CD8-positive, alpha-beta memory T cell (primary cell): ENCODE measurements around the gene OLFML2B. TPM values are rescaled to one million over a fixed set of nuclear protein-coding genes. Genes with fewer than 3 reads are reported as not detected.

Experiments
- CTCF ChIA-PET: fragments of 350-600 bp; sonication (Branson Sonifier 250); formaldehyde crosslinking; loops from one replicate; lab custom pipeline; 2021; ENCODE audit warnings: antibody characterized with exemption; lab: Charles Lee
- POLR2A ChIA-PET: fragments of 350-600 bp; sonication (Branson Sonifier 250); formaldehyde crosslinking; loops from one replicate; lab custom pipeline; 2021; ENCODE audit warnings: antibody characterized with exemption; lab: Charles Lee
- DNase-seq, 5 donors: peaks; one replicate each; pipeline versions ENCODE4 v3.0.0 to v3.0.0-alpha.2; 2020 to 2022; ENCODE audit warnings: mixed read lengths in 1 of 5
- H3K27ac ChIP-seq: one replicate; pipeline ENCODE4 v1.7.0; 2013; ENCODE audit warnings: low read depth, mild to moderate bottlenecking, low read length, moderate library complexity
- H3K27me3 ChIP-seq: 2 replicates; pipeline ENCODE4 v1.7.0; 2013; ENCODE audit warnings: low read length, mild to moderate bottlenecking; ENCODE audit not compliant: insufficient read depth, poor library complexity, severe bottlenecking
- H3K36me3 ChIP-seq: 2 replicates; pipeline ENCODE4 v1.7.0; 2013; ENCODE audit warnings: mild to moderate bottlenecking, low read length, moderate library complexity; ENCODE audit not compliant: insufficient read depth
- H3K4me1 ChIP-seq: 2 replicates; pipeline ENCODE4 v1.7.0; 2013; ENCODE audit warnings: mild to moderate bottlenecking, low read length, moderate library complexity; ENCODE audit not compliant: insufficient read depth
- H3K4me3 ChIP-seq: 2 replicates; pipeline ENCODE4 v1.7.0; 2013; ENCODE audit warnings: mild to moderate bottlenecking, low read length
- H3K9me3 ChIP-seq: 2 replicates; pipeline ENCODE4 v1.7.0; 2013; ENCODE audit warnings: mild to moderate bottlenecking, low read length
- H3K27ac Mint-ChIP-seq, 8 donors: one replicate each; pipeline ENCODE4 v1.8.0; 2020 to 2021; ENCODE audit warnings: mixed read lengths in 8 of 8, mild to moderate bottlenecking in 6 of 8, inconsistent platforms in 3 of 8, moderate library complexity in 3 of 8
- H3K27me3 Mint-ChIP-seq, 2 donors: one replicate each; pipeline ENCODE4 v1.8.0; 2020 to 2021; ENCODE audit warnings: mixed read lengths in 2 of 2, mild to moderate bottlenecking in 1 of 2, moderate library complexity in 1 of 2
- H3K36me3 Mint-ChIP-seq, 3 donors: one replicate each; pipeline ENCODE4 v1.8.0; 2020 to 2021; ENCODE audit warnings: mixed read lengths in 3 of 3, inconsistent platforms in 1 of 3, mild to moderate bottlenecking in 1 of 3
- H3K4me1 Mint-ChIP-seq, 3 donors: one replicate each; pipeline ENCODE4 v1.8.0; 2020 to 2021; ENCODE audit warnings: mixed read lengths in 3 of 3, inconsistent platforms in 1 of 3, mild to moderate bottlenecking in 1 of 3
- H3K4me3 Mint-ChIP-seq, 7 donors: one replicate each; pipeline ENCODE4 v1.8.0; 2020 to 2021; ENCODE audit warnings: mixed read lengths in 7 of 7, mild to moderate bottlenecking in 6 of 7, moderate library complexity in 4 of 7, inconsistent platforms in 2 of 7
- H3K9me3 Mint-ChIP-seq, 5 donors: one replicate each; pipeline ENCODE4 v1.8.0; 2020 to 2022; ENCODE audit warnings: mixed read lengths in 5 of 5, mild to moderate bottlenecking in 3 of 5, moderate library complexity in 2 of 5, inconsistent platforms in 1 of 5
- polyA plus RNA-seq: library from polyadenylated mRNA; unstranded; fragments of 300-500 nt; fragmentation: Illumina TruSeq; gene quantifications from one replicate; pipeline ENCODE4 v1.2.3, GENCODE V29; 2021
- total RNA-seq, 2 experiments: library from RNA; stranded (reverse); gene quantifications; one replicate each; pipeline ENCODE4 v1.2.3, GENCODE V29; 2021

The OLFML2B gene
- total and polyA plus RNA-seq, 3 experiments from 2014 or later, result 0.22 TPM; not detected in 1

DNA sequence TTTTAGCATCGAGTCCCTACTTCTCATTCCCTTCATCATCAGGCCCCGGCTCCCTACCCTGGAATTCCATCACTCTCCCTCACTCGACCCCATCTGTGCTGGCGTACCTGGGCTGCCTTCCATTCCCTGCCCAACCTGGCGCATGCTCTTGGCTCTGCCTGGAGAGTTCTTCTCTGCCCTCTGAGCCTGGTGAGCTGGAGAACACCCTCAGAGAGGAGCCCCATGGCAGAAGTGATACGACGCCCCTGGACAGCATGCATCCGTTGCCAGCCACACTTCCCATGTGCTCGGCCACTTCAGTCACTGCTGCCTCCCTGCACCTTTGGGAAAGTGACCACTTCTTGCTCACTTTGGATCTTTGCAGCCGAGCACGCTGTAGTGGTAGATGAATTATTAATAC, 30.1 kb downstream of the OLFML2B start:
- H3K27ac ChIP-seq, result no peak overlapping the region
- Mint-ChIP-seq H3K4me1 (no peaks in the 10 kb centered on the region), H3K4me3 (no peak overlapping the region), H3K9me3 (peaks cover 0 to 1% (median 0%) of the 10 kb centered on the region in 5 donors), H3K27me3 (peaks cover 18 to 26% of the 10 kb centered on the region in 2 donors), H3K36me3 (peaks cover 0 to 3% (median 0%) of the 10 kb centered on the region in 3 donors), H3K27ac (no peak overlapping the region)
- no peaks in the 10 kb centered on the region for H3K27me3 ChIP-seq
- no peak overlapping the region for H3K4me3 ChIP-seq
- no peaks in the 10 kb centered on the region for H3K9me3 ChIP-seq
- ChIA-PET CTCF (no interaction called here), POLR2A (no interaction called here)
- no peak for DNase-seq
- H3K36me3 ChIP-seq, result no peaks in the 10 kb centered on the region
- H3K4me1 ChIP-seq, result no peaks in the 10 kb centered on the region

DNA sequence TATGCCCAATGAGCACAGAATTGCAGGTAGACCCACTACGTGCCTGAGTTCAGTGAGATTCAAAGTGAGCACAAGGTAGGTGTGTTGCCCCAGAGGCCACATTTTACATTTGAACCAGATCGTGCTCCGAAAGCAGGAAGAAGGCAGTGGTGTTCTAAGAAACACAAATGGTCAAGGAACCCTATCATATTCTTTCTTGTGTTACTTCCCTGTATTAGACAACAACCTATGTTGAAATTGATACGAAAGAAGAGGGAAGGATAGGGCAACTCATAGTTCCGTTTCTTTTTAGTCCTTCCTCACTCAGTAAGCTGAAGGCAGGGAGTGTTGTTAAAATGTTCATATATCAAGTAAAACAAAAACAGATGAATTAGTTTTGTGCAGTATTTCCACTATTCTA, 33.9 kb downstream of the OLFML2B start:
- Histone ChIP-seq H3K4me3 (no peak overlapping the region), H3K27ac (no peak overlapping the region), H3K27me3 (no peaks in the 10 kb centered on the region), H3K36me3 (no peaks in the 10 kb centered on the region), H3K4me1 (no peaks in the 10 kb centered on the region), H3K9me3 (no peaks in the 10 kb centered on the region)
- Mint-ChIP-seq H3K36me3 (peaks cover 0 to 3% (median 0%) of the 10 kb centered on the region in 3 donors), H3K9me3 (peaks cover 0 to 9% (median 7%) of the 10 kb centered on the region in 5 donors), H3K27me3 (peaks cover 26 to 27% of the 10 kb centered on the region in 2 donors), H3K4me3 (no peak overlapping the region), H3K4me1 (no peaks in the 10 kb centered on the region), H3K27ac (no peak overlapping the region)
- ChIA-PET CTCF (no interaction called here), POLR2A (no interaction called here)
- DNase-seq, result no peak

DNA sequence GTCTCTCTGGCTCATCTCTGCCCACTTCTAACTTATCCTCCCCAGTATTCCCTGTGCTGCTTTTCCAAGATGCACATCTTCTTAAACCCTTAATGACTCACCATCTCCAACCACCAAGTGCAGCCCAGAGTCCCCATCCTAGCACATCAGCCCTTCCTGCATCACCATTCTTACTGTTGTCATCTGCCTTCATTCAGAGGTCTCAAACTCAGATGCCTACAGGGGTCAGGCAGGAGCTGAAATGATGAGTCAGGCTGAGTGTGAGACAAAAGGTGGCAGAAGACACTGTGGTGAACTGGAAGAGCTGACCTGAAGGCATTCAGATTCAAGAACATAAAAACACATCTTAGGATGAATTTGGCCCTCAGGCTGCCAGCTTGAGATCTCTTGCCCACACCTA, 34.6 kb downstream of the OLFML2B start:
- Mint-ChIP-seq H3K27ac (no peak overlapping the region), H3K4me1 (no peaks in the 10 kb centered on the region), H3K27me3 (peaks cover 24 to 27% of the 10 kb centered on the region in 2 donors), H3K36me3 (peaks cover 0 to 3% (median 0%) of the 10 kb centered on the region in 3 donors), H3K4me3 (no peak overlapping the region), H3K9me3 (peaks cover 0 to 9% (median 7%) of the 10 kb centered on the region in 5 donors)
- no peak overlapping the region for H3K4me3 ChIP-seq
- H3K27ac ChIP-seq, result no peak overlapping the region
- ChIA-PET POLR2A (interaction anchor here (0.5 kb wide), 1 partner anchor 548 kb away, joined by 10 read pairs; no protein-coding TSS in a partner anchor), CTCF (no interaction called here)
- H3K9me3 ChIP-seq, result no peaks in the 10 kb centered on the region
- no peaks in the 10 kb centered on the region for H3K4me1 ChIP-seq
- DNase-seq, result no peak
- no peaks in the 10 kb centered on the region for H3K27me3 ChIP-seq
- no peaks in the 10 kb centered on the region for H3K36me3 ChIP-seq

DNA sequence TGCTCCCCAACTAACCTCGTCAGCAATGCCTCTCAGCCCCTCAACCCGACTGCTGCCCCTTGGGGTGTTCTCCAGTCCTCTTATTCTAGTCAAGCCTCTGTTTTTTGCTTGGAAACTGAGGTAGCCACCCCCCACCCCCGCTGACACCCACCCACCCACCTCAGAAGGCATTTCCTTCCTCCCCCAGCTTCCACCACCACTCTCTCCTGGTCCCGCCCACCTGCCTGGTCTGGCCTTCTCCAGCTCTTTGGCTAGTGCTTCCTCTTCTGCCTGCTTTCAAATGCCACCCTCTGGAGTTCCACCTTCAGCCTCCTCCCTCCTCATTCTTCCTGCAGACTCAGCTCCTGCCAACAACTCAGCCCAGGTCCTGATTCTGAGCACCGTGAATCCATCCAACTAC, 35.3 kb downstream of the OLFML2B start:
- Histone ChIP-seq H3K4me1 (no peaks in the 10 kb centered on the region), H3K27me3 (no peaks in the 10 kb centered on the region), H3K27ac (no peak overlapping the region), H3K9me3 (no peaks in the 10 kb centered on the region), H3K36me3 (no peaks in the 10 kb centered on the region), H3K4me3 (no peak overlapping the region)
- peaks cover 0 to 9% (median 7%) of the 10 kb centered on the region in 5 donors for H3K9me3 Mint-ChIP-seq
- peaks cover 0 to 3% (median 0%) of the 10 kb centered on the region in 3 donors for H3K36me3 Mint-ChIP-seq
- H3K27ac Mint-ChIP-seq, result peak overlapping the region in 1 of 8 donors; percentile 6
- H3K4me3 Mint-ChIP-seq, result no peak overlapping the region
- H3K27me3 Mint-ChIP-seq, result peaks cover 20 to 27% of the 10 kb centered on the region in 2 donors
- no peaks in the 10 kb centered on the region for H3K4me1 Mint-ChIP-seq
- ChIA-PET POLR2A (no interaction called here), CTCF (no interaction called here)
- DNase-seq, result no peak

DNA sequence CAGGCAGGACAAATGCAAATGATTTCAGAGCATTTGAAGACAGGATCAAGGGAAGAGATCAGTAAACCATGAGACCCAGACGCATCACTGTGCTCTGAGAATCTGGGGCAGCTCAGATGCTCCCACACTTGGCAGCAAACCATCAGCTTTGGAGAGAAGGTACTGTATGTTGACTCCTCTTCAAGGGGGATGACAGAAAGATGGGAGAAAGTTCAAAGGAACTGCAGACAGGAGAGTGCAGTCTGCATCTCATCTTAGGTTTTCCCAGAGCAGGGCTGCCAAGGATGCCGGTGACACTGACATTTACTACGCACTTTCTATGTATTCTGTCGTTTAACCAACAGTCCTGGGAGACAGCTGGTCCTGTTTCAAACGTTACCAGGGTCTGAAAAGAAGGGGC, 35.8 kb downstream of the OLFML2B start:
- Histone ChIP-seq H3K27ac (no peak overlapping the region), H3K4me1 (no peaks in the 10 kb centered on the region), H3K36me3 (no peaks in the 10 kb centered on the region), H3K4me3 (no peak overlapping the region), H3K9me3 (no peaks in the 10 kb centered on the region), H3K27me3 (no peaks in the 10 kb centered on the region)
- H3K4me3 Mint-ChIP-seq, result no peak overlapping the region
- peaks cover 0 to 9% (median 7%) of the 10 kb centered on the region in 5 donors for H3K9me3 Mint-ChIP-seq
- H3K27ac Mint-ChIP-seq, result no peak overlapping the region
- ChIA-PET POLR2A (no interaction called here), CTCF (no interaction called here)
- DNase-seq, result no peak
- H3K4me1 Mint-ChIP-seq, result no peaks in the 10 kb centered on the region
- peaks cover 0 to 3% (median 0%) of the 10 kb centered on the region in 3 donors for H3K36me3 Mint-ChIP-seq
- H3K27me3 Mint-ChIP-seq, result peaks cover 19 to 27% of the 10 kb centered on the region in 2 donors

DNA sequence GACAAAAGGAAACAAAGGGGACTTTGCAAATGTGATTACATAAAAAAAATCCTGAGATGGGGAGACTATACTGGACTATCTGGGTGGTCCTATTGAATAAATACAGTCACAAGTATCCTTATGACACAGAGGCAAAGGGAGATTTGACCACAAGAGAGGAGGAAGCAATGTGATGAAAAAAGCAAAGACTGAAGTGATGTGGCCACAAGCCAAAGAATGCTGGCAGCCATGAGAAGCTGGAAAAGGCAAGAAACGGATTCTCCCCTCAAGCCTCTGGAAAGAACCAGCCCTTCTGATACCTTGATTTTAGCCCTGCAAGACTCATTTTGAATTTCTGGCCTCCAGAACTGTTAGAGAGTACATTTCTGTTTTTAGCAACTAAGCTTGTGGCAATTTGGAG, 36.4 kb downstream of the OLFML2B start:
- no peak overlapping the region for H3K27ac ChIP-seq
- Mint-ChIP-seq H3K9me3 (peaks cover 0 to 9% (median 7%) of the 10 kb centered on the region in 5 donors), H3K27me3 (peaks cover 19 to 27% of the 10 kb centered on the region in 2 donors), H3K36me3 (no peaks in the 10 kb centered on the region), H3K4me3 (no peak overlapping the region), H3K4me1 (no peaks in the 10 kb centered on the region), H3K27ac (peak overlapping the region in 1 of 8 donors; percentile 26)
- ChIA-PET CTCF (no interaction called here), POLR2A (no interaction called here)
- no peaks in the 10 kb centered on the region for H3K27me3 ChIP-seq
- no peaks in the 10 kb centered on the region for H3K9me3 ChIP-seq
- no peak for DNase-seq
- H3K4me3 ChIP-seq, result no peak overlapping the region
- H3K36me3 ChIP-seq, result no peaks in the 10 kb centered on the region
- no peaks in the 10 kb centered on the region for H3K4me1 ChIP-seq

DNA sequence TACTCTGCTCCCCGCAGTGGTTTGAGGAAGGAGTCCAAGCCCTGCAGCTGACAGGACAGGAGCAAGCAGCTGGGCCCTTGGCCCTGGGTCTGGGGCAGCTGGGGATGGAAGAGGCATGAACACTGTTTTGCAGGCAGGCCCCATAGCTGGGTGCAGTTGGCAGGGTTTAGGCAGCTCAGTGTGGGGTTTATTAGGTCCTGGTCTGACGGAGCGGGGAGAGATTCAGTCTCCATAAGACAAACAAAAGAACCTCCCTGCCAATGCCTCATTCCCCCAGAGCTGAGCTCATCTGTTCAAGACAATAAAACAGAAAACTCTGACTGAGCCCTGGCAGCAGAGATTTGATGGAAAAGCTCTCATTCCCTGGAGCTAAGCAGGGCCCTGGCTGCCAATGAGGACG, 37.3 kb downstream of the OLFML2B start:
- H3K36me3 ChIP-seq, result no peaks in the 10 kb centered on the region
- CTCF ChIA-PET, result interaction anchor here (1.1 kb wide), 1 partner anchor 19 kb away, joined by 4 read pairs; no protein-coding TSS in a partner anchor

DNA sequence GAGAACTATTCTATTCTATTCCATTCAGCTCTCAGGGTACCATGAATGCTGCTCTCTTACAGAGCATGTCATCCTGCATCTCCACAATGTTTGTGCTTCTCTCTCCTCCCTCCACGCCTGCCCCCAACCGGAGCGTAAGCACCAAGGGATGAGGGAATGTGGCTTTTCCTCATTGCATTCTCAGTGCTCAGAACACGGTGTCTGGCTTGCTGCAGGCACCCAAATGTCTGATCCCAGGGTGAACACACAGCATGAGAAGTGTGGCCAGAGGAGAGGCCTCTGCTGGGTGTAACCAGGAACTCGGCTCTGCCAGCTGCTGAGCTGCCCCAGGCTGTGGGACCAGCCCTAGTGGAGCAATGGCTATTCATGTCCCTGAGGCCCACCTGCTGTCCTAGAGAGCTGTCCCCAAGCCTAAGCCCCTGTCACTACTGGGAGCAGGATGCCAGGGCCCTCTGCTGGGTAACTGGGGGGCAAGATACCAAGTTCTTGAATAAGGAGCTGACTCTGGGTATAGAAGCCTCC, 38.3 kb downstream of the OLFML2B start:
- no peaks in the 10 kb centered on the region for H3K4me1 ChIP-seq
- Mint-ChIP-seq H3K4me1 (no peaks in the 10 kb centered on the region), H3K4me3 (no peak overlapping the region), H3K36me3 (no peaks in the 10 kb centered on the region), H3K27me3 (peaks cover 18 to 28% of the 10 kb centered on the region in 2 donors), H3K9me3 (peaks cover 0 to 9% (median 7%) of the 10 kb centered on the region in 5 donors), H3K27ac (no peak overlapping the region)
- H3K27ac ChIP-seq, result no peak overlapping the region
- no peak for DNase-seq
- H3K9me3 ChIP-seq, result no peaks in the 10 kb centered on the region
- no peaks in the 10 kb centered on the region for H3K27me3 ChIP-seq
- H3K36me3 ChIP-seq, result no peaks in the 10 kb centered on the region
- CTCF ChIA-PET, result no interaction called here
- no peak overlapping the region for H3K4me3 ChIP-seq
- POLR2A ChIA-PET, result no interaction called here

More for the DNA sequence above, 37.3 kb downstream of the OLFML2B start:
- Mint-ChIP-seq H3K4me1 (no peaks in the 10 kb centered on the region), H3K9me3 (peaks cover 0 to 9% (median 7%) of the 10 kb centered on the region in 5 donors), H3K27me3 (peaks cover 18 to 29% of the 10 kb centered on the region in 2 donors), H3K27ac (no peak overlapping the region), H3K4me3 (no peak overlapping the region), H3K36me3 (no peaks in the 10 kb centered on the region)
- H3K4me1 ChIP-seq, result no peaks in the 10 kb centered on the region
- no peaks in the 10 kb centered on the region for H3K27me3 ChIP-seq
- H3K4me3 ChIP-seq, result no peak overlapping the region
- H3K9me3 ChIP-seq, result no peaks in the 10 kb centered on the region
- DNase-seq, result no peak
- H3K27ac ChIP-seq, result no peak overlapping the region
- POLR2A ChIA-PET, result no interaction called here
